GM21619 (cell line): Measurements from ENCODE around the gene GRID1.

Source experiments
- ATAC-seq: cut with Tn5 transposase; IDR thresholded peaks from one replicate; pipeline ENCODE4 v1.9.1; 2021; ENCODE audit not compliant: unreplicated experiment

GRID1 gene

DNA sequence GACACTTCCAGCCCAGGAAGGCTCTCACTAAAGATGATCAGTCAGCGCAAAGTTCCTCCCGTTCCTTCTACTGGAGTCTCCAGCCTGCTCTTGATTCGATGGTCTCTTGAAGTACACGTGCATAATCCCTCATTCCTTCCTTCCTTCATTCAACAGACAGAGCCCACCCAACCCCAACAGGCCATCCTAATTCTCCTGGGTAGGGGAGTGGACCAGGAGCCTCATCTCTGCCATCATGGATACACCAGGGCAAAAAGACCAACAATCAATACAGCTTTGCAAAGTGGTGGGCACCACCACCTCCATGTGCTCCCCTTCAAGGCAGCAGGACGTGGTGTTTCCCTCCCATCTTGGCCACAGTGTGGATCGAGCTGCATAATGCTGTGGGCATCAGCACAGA lies 446.3 kb downstream of the GRID1 start:
- ATAC-seq: no peak

DNA sequence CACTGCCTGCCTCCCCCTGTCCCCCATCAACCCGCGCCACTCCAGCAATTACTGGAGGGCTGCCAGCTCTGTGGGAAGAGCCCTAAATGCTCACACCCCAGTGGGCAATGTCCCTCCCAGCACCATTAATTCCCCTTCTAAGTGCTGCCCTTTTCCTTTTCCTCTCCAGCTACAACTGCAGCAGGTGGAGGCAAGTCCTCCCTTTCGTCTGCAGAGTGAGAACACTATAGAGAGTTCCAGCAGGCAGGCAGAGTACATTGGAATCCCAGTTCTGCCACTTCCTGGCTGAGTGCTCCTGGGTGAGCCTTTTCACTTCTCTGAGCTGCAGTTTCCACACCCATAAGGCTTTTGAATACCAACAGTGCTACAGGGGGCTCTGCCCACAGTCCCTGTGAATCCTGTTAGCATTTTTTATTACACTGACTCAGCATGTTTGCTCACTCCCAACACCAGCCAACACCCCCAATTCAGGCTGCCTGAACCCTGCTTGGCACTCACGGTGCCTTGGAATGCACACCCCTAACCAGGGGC lies 447.0 kb downstream of the GRID1 start:
- ATAC-seq: no peak

DNA sequence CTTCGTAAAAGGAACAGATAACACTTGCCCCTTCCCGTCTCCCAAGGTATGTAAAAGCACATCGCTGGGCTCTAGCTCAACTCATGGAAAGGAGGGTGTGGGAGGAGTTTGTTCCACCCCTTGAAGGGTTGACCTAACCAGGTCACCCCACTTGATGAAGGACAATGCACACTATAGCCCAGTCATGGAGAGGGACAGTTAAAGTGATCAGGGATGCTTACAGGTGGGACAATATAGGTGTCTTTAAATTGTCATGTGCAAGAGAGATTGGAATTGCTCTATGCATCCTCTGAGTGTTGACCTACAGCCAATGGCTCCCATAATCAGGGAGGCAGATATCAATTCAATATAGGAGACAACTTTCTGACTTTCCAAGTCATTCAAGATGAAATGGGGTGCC lies 448.2 kb downstream of the GRID1 start:
- ATAC-seq: no peak

DNA sequence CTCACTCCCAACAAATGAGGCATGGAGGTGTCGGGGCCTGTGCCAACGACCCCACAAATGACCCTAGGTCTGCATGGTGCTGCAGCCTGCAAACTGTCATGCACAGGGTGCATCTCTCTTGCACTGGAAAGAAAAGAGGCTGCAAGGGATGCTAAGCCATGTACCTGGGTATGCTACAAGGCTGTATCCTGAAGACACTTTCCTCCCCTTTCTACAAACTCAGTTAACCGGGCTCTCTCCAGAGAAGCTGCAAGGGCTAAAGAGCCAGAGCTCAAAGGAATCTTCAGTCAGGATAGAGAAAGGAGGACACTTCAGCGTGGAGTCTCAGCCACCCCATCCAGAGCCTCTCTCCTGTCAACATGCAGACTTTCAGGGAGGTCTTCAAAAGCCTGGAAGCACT lies 449.0 kb downstream of the GRID1 start:
- no peak for ATAC-seq

DNA sequence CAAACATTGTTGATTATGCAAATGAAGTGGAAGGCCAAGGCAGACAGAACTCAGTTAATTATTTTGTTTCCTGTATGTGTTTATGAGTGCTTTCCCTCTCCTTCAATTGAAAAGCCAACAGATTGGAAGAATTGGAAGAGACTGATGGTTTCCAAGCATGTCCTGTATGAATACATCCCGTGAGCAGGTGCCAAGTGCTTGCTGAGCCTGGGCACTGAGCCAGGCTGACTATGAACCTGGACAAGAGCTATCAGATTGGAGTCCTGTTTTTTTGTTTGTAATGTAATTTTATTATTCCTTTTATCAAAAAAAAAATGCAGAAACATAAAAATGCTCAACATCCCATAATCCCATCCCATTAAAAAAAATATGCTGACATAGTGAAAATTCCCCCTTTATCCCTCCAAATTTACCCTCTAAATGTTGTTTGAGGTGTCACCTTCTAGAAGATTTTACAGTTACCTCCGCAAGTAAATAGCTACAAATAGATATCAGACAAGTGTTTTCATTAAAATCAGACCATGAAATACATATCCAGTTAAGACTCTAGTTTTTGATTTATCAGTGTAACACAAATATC lies 449.5 kb downstream of the GRID1 start:
- ATAC-seq: no peak

DNA sequence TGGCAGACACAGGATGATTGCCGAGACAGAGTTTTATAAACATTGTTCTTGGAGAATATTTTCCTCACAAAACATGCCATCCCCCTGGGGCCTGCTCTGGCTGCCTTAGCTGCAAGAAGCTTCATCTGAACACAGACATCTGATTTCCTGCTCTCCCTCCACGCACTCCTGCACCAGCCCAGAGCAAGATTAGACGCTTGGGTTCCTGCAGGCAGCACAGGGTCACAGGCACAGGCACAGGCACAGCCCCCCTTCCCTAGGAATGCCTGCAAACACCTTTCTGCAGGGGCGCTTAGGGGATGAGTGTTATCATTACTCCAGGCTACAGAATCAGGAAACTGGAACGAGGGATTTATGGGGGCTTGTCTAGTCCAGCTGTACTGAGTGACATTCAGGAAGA lies 450.3 kb downstream of the GRID1 start:
- no peak for ATAC-seq

DNA sequence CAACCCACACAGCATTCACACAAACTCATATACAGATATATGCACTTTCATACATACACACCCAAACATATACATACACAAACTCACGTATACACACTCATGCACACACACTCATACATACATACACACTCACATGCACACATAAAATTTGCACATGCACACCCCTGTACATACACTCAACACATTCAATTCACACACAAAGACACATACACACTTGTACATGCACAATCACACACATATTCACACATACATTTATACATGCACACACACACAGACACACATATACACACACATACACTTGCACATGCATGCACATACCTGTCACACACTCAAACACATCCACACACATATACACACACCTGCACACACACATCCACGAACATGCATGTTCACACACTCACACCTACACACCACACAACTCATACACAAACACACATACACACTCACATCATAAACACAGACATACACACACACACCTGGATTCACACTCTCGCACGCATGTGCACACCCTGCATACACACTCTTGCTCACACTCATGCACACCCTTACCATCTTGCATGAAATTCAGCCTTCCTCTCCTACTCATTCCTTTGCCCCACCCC lies 451.2 kb downstream of the GRID1 start:
- no peak for ATAC-seq

DNA sequence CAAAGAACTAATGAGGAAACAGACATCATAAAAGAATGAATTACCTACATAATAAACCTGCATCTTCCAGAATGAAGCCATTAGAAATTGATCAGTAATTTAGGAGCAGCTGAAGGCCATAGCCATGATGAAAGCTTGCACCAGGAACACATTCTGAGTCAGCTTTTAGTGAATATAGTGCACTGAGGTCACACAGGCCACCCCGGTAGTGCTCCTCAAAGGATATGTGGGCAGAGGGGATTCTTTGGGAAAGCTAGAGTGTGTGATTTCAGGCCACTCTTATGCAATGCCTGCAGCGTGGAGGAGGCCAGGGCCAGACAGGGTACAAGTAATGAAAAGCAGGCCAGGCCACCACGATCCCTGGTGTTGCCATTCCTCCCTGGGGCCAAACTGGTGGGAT lies 451.9 kb downstream of the GRID1 start:
- no peak for ATAC-seq

DNA sequence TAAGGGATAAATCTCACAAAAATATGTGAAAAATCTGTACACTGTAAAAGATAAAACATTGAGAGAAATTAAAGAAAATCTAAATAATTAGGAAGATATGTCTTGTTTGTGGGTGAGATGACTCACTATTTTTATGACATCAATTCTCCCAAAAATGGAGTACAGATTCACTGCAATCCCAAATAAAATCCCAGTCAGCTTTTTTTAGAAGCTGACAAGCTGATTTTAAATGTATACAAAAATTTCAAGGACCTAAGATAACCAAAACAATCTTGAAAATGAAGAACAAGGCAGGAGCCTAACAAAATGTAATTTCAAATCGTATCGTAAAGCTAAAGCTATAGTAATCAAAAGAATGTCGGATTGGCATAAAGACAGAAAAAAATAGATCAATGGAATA lies 458.1 kb downstream of the GRID1 start:
- ATAC-seq: no peak

DNA sequence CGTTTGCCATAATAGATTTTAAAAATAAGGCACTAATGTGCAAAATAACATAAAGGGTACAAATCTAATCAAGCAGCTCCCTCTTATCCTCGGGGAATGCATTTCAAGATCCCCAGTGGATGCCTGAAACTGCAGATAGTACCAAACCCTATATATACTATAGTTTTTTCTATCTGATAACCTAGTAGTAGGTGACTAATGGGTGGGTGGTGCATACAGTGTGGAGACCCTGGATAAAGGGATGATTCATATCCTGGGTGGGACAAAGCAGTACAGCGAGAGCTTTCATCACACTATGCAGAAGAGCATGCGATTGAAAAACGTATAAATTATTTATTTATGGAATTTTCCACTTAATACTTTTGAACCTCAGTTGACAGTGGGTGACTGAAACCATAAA lies 464.5 kb downstream of the GRID1 start:
- ATAC-seq: no peak

DNA sequence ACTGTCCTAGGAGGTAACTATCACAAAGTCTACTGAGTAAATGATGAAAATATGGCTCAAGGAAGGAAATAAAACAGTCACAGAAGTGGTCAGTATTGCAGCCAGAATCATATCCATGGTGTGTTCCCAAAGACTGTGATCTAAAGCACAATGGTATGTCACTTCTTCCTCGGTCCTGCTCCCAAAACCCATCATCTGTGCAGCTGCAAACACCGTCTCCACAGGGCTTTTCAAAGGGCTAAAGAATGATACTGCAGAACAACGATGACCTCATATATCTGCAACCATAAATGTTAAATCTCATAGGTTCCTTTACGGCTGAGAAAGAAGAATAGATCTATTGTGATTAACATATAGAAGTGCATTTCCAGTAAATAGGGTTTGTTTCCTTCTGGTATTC lies 465.0 kb downstream of the GRID1 start:
- no peak for ATAC-seq

DNA sequence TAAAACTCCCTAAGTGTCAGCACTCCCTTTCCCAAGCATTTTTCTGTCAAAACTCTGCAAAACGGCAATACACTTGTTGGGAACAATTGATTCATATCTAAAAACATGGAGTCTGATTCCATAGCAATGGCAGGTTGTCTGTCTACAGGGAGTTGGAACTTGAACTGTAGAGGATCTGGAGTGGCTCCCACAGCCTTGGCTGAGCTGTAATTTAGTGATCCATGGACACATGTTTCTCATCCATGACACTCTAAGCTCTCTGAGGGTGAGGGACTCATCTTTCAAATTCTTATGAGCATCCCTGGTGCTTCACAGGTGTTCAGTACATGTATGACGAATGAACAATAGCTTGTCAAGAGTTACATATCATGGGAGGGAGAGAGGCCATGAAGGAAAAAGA lies 466.1 kb downstream of the GRID1 start:
- no peak for ATAC-seq

DNA sequence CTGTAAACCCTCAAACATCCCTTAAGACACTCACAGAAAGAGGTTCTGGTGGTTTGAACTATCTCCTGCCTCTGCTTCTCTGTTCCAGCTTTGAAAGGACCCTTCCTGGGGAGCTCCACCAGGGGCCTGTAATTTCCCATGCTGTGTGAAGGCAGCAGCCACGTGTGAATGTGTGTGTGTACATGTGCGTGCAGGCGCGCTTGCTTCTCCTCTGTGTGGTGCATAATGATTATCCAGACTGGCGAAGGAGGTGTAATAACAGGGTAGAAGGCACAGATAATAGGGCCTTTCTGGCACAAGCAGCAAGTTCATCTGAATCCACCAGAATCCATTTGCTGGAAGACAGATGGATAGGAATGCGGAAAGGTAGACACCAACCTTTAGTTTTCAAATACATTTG lies 466.5 kb downstream of the GRID1 start:
- ATAC-seq: no peak

DNA sequence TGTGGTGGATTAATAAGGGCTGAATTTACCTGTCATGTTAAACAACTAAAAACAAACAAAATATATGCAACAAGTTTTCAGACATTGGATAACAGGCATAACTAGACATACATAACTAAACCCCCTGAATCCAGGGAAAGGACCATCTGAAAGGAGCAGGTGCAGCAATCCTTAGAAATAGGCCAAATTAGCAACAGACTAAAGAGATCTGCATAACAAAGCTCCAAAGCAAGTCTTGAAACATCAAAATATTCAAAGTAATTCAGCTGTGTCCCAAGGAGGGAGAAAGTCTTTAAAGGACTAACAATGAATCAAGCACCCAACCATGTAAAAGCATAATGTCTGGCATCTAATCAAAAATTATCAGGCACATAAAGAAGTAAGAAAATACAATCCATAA lies 475.1 kb downstream of the GRID1 start:
- no peak for ATAC-seq

DNA sequence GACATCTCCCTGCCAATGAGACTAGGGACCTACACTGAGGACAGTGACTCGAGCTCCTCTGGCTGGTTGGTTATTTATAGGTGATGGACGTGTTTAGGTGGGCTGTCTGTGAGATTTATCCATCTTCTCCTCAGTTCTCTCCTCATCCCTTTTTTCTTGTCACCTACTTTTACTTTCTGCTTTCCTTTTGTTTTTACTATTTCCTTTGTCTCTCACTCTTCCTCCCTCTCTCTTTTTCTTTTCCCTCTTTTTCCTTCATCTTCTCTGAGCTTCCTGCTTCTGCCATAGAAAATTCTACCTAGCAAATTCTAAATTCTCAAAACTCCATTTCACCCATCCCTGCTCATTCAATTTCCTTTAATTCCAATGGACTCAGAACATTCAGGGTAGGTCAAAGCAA lies 478.0 kb downstream of the GRID1 start:
- ATAC-seq: no peak

DNA sequence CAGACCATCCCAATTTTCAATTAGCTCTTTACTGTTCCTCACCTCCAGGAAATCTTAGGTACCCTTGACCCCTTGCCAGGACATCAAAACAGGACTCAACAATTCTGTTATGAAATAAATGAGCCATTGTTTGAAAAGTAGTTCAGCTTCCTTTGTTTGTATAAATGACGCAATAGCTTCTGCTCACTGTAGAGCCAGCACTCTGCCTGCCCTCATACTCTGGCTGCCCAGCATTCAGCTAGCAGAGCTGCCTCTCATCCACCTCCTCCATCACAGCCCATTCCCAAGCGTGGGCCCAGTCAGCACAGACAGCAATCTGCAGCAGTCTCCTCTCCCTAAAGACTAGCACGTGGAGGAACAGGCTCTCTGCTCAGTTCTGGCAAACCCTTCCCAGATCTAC lies 478.6 kb downstream of the GRID1 start:
- ATAC-seq: no peak

DNA sequence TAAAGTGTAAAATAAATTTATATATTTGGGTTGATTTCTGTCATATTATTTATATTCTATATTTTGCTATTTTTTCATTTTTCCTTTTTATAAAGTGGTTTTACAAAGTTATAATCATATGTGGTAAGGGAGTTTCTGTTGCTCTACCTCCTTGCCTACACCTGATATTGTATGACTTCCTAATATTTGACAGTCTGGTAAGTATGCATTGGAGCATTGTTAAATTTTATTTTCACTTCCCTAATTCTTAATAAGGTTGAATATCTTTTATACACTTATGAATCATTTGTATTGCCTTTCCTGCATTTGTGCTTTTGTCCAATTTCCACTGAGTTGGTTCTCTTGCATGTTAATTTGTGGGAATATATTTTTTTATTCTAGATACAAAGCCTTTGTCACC lies 492.4 kb downstream of the GRID1 start:
- ATAC-seq: no peak

DNA sequence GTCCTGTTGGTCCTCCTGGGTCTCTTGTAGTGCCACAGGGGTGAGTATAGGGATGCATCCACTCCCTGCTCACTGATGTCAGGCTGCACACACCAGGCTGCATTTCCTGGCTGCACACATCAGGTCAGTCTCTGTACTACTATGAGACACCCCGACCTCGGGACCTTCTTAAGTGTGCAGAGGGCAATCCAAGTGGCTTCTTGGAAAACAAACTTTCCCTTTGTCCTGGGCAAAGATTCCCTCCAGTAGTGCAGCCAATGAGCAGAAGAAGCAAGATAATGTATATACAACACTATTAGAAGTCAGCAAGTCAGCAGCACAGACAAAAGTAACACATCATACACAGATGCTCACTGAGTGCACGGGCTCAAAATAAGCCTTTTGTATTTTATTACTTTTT lies 493.5 kb downstream of the GRID1 start:
- ATAC-seq: no peak

DNA sequence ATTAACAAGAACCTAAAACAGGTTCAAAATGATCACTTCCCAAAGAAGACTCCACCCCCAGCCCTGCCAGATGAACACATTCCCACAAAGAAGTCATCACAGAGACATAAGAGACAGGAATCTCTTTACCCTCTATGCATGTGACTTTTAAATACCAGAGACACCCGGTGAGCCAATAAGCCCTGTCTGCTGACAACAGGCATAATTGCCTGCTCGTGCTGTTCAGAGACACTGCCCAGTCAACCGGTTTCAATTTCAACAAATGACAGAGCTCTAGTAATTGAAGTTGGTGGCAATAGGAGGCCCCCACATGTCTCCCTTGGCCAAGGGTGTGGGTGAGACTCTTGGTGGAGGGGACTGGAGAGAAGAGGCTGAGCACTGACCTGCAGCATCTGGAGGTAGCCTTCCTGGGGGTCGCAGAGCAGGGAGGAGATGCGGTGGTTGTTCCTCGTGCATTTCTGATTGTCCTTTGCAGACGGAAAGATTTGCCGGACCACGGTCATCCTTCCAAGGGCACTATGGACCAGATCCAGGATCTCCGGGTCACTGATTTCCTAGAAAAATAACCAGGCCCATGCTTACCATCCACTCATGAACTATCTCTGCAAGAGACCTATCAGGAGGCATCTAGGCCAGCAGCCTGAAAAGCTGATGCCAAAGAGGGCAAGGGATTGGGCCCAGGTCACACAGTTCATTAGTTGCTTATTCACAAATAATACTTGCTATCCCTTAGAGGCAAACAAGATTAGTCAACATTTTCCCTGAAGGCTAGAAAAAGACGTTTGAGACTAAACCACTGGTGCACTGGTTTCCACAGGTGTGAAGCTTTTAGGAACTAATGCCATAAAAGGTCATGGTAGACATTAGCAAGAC lies 497.7 kb downstream of the GRID1 start:
- no peak for ATAC-seq

DNA sequence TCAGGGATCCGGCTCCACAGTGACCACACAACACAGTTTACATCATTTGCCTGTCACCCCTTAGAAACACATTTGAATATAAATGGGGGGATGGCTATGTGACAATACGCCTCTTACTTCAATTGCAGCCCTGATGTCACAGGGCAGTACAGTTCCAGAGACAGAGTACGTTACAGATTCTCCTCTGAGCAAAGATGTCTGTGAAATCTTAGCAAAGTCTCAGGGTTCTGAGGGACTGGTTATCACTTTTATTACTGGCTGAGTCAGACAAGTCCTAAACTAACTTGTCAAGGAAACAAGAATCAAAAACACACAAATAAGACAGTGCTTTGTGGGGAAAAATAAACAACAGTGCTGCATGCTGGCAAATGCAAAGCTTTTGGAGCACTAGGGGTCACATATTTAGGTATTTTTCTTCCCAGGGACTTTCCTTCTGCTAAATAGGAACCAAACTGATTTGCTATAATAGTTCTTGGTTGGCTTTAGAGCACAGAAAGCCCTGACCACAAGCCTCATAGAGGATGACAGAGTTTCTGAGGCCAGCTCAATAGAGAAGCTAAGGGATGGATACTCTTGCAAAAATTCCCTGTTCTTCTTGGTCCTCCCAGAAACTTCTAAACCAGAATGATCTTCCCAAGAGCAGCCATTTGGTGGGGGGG lies 501.6 kb downstream of the GRID1 start:
- no peak for ATAC-seq

DNA sequence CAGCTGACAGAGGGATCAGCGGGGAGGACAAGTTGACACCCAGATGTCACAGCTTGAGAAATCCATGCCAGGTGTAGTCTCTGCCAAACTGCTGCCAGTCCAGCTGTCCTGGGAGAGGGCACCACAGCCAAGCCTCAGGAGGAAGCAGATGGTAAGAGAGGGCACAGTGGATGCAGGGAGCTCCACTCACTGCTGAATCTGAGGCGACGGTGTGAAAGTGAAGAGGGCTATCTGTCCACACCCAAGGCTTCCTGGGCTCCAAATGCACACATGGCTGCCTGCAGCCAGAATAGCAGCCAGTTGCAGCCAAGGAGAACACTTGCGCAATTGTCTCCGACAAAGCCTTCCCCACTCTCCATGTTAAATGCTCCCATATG lies 502.4 kb downstream of the GRID1 start:
- ATAC-seq: no peak
